ENCODE measurements around the gene CPA4. TPM values are rescaled to one million over a fixed set of nuclear protein-coding genes. Genes with fewer than 3 reads are reported as not detected.

Gene CPA4
- total and polyA plus RNA-seq, 4 donors: 0.03 to 0.05 TPM; not detected in 2

- DNase-seq (ENCODE audit: low spot score): no peak
- Histone ChIP-seq H3K27ac (ENCODE audit: low read depth in 1 of 2, low read length in 2 of 2) (no peak overlapping the region), H3K4me3 (ENCODE audit: low read depth in 1 of 3, low read length in 3 of 3) (no peak overlapping the region), H3K4me1 (ENCODE audit: control insufficient read depth in 4 of 4, insufficient read depth in 4 of 4, low read length in 3 of 4) (peaks cover 0 to 10% (median 0%) of the 10 kb centered on the region in 4 donors), H3K9me3 (ENCODE audit: control insufficient read depth in 4 of 4, low read length in 3 of 4) (peaks cover 0 to 3% (median 0%) of the 10 kb centered on the region in 4 donors), H3K27me3 (ENCODE audit: control insufficient read depth in 4 of 4, insufficient read depth in 4 of 4, low read length in 3 of 4) (peaks cover 0 to 14% (median 4%) of the 10 kb centered on the region in 4 donors), H3K9ac (ENCODE audit: low read depth in 1 of 2, low read length in 2 of 2) (no peak overlapping the region), H3K36me3 (ENCODE audit: control insufficient read depth in 4 of 4, insufficient read depth in 3 of 4, low read depth in 1 of 4, low read length in 3 of 4) (no peaks in the 10 kb centered on the region)
- WGBS: 58% methylated on average over 11 of the region's 11 CpGs
- TF ChIP-seq YY1 (IDR thresholded peaks at IDR 0.05) (no peak), MAX (IDR thresholded peaks at IDR 0.05) (no peak), TAF1 (conservative IDR thresholded peaks at IDR 0.05) (no peak)
Observed at GRCh38 chr7:130274983-130275591, 17.9 kb upstream of the CPA4 start.

- TF ChIP-seq HNF4G (IDR thresholded peaks at IDR 0.05) (no peak), ZBTB33 (IDR thresholded peaks at IDR 0.05) (no peak), HNF4A (conservative IDR thresholded peaks at IDR 0.05) (no peak), YY1 (IDR thresholded peaks at IDR 0.05) (no peak), FOXA1 (IDR thresholded peaks at IDR 0.05) (no peak), RAD21 (IDR thresholded peaks at IDR 0.05) (no peak)
- H3K4me1 ChIP-seq (ENCODE audit: control insufficient read depth in 4 of 4, insufficient read depth in 4 of 4, low read length in 3 of 4): peaks cover 0 to 10% (median 0%) of the 10 kb centered on the region in 4 donors
- H3K27me3 ChIP-seq (ENCODE audit: control insufficient read depth in 4 of 4, insufficient read depth in 4 of 4, low read length in 3 of 4): peaks cover 0 to 14% (median 4%) of the 10 kb centered on the region in 4 donors
- H3K9me3 ChIP-seq (ENCODE audit: control insufficient read depth in 4 of 4, low read length in 3 of 4): peaks cover 0 to 3% (median 0%) of the 10 kb centered on the region in 4 donors
- no peak overlapping the region for H3K9ac ChIP-seq (ENCODE audit: low read depth in 1 of 2, low read length in 2 of 2)
- whole genome bisulfite sequencing: 80% methylated on average over 5 of the region's 5 CpGs
- H3K36me3 ChIP-seq (ENCODE audit: control insufficient read depth in 4 of 4, insufficient read depth in 3 of 4, low read depth in 1 of 4, low read length in 3 of 4): no peaks in the 10 kb centered on the region
- H3K27ac ChIP-seq (ENCODE audit: low read depth in 1 of 2, low read length in 2 of 2): no peak overlapping the region
- no peak overlapping the region for H3K4me3 ChIP-seq (ENCODE audit: low read depth in 1 of 3, low read length in 3 of 3)
- no peak for DNase-seq (ENCODE audit: low spot score)
Observed at GRCh38 chr7:130275826-130276297, 17.1 kb upstream of the CPA4 start.

GRCh38 chr7:130276796-130277762 is 15.9 kb upstream of the CPA4 start:
- Histone ChIP-seq H3K36me3 (ENCODE audit: control insufficient read depth in 4 of 4, insufficient read depth in 3 of 4, low read depth in 1 of 4, low read length in 3 of 4) (no peaks in the 10 kb centered on the region), H3K4me3 (ENCODE audit: low read depth in 1 of 3, low read length in 3 of 3) (no peak overlapping the region), H3K9ac (ENCODE audit: low read depth in 1 of 2, low read length in 2 of 2) (no peak overlapping the region), H3K27me3 (ENCODE audit: control insufficient read depth in 4 of 4, insufficient read depth in 4 of 4, low read length in 3 of 4) (peaks cover 0 to 14% (median 4%) of the 10 kb centered on the region in 4 donors), H3K4me1 (ENCODE audit: control insufficient read depth in 4 of 4, insufficient read depth in 4 of 4, low read length in 3 of 4) (peaks cover 0 to 10% (median 0%) of the 10 kb centered on the region in 4 donors), H3K27ac (ENCODE audit: low read depth in 1 of 2, low read length in 2 of 2) (no peak overlapping the region), H3K9me3 (ENCODE audit: control insufficient read depth in 4 of 4, low read length in 3 of 4) (peaks cover 0 to 3% (median 0%) of the 10 kb centered on the region in 4 donors)
- 83% methylated on average over 10 of the region's 10 CpGs for WGBS
- DNase-seq (ENCODE audit: low spot score): no peak
- TF ChIP-seq RXRA (IDR thresholded peaks at IDR 0.05): no peak
- no peak for TF ChIP-seq REST (IDR thresholded peaks at IDR 0.05)
- TF ChIP-seq SP1 (IDR thresholded peaks at IDR 0.05): no peak
- no peak for TF ChIP-seq NR2F2 (IDR thresholded peaks at IDR 0.05)
- no peak for TF ChIP-seq FOXA1 (IDR thresholded peaks at IDR 0.05)
- TF ChIP-seq TAF1 (conservative IDR thresholded peaks at IDR 0.05): no peak
- no peak for TF ChIP-seq HNF4A (conservative IDR thresholded peaks at IDR 0.05)
- no peak for TF ChIP-seq MAX (IDR thresholded peaks at IDR 0.05)
- TF ChIP-seq FOXA2 (IDR thresholded peaks at IDR 0.05): no peak
- TF ChIP-seq CTCF (IDR thresholded peaks at IDR 0.05; ENCODE audit: low read depth, low read length, missing input control): no peak
- TF ChIP-seq ATF3 (IDR thresholded peaks at IDR 0.05): no peak
- no peak for TF ChIP-seq YY1 (IDR thresholded peaks at IDR 0.05)

All from liver (tissue), 9 donors.